AG04450 (cell line): ENCODE data around the gene TMEM255B. TPM values are rescaled to one million over a fixed set of nuclear protein-coding genes. Genes with fewer than 3 reads are reported as not detected.

Experiments
- CTCF ChIA-PET: fragments of 300-600, 350-600 bp; formaldehyde crosslinking; extraction: SDS; loops from one replicate; lab custom pipeline; 2022; ENCODE audit warnings: antibody characterized with exemption, inconsistent platforms; lab: Charles Lee
- POLR2A ChIA-PET: fragments of 350-600 bp; formaldehyde crosslinking; extraction: SDS; loops from one replicate; lab custom pipeline; 2021; ENCODE audit warnings: antibody characterized with exemption, inconsistent platforms; lab: Yijun Ruan, JAX
- DNase-seq: peaks from one replicate; pipeline ENCODE4 v3.0.0-alpha.2; 2011; ENCODE audit warnings: low read depth, low spot score
- H3K27ac ChIP-seq: one replicate; pipeline ENCODE4 v1.5.1; 2012; ENCODE audit warnings: low read depth, low read length, control low read depth
- H3K27me3 ChIP-seq: one replicate; pipeline ENCODE4 v1.6.0; 2012; ENCODE audit warnings: low read length; ENCODE audit not compliant: control insufficient read depth, insufficient read depth
- H3K4me3 ChIP-seq: 2 replicates; pipeline ENCODE4 v1.5.1; 2011; ENCODE audit warnings: mild to moderate bottlenecking, low read depth, low read length, control low read depth
- H3K9me3 ChIP-seq: 2 replicates; pipeline ENCODE4 v1.5.1; 2012; ENCODE audit warnings: low read length; ENCODE audit not compliant: control insufficient read depth, insufficient read depth
- CTCF ChIP-seq: IDR thresholded peaks from 2 replicates; pipeline ENCODE4 v1.5.1; 2011; ENCODE audit warnings: low read depth, low read length, control low read depth, inconsistent platforms
- polyA plus RNA-seq: library from polyadenylated mRNA; depleted of rRNA; stranded (reverse); fragments of >200 nt; gene quantifications from 2 replicates; pipeline ENCODE4 v1.2.3, GENCODE V29; 2011

The TMEM255B gene
- polyA plus RNA-seq, 1 experiment: 4.1 TPM

DNA sequence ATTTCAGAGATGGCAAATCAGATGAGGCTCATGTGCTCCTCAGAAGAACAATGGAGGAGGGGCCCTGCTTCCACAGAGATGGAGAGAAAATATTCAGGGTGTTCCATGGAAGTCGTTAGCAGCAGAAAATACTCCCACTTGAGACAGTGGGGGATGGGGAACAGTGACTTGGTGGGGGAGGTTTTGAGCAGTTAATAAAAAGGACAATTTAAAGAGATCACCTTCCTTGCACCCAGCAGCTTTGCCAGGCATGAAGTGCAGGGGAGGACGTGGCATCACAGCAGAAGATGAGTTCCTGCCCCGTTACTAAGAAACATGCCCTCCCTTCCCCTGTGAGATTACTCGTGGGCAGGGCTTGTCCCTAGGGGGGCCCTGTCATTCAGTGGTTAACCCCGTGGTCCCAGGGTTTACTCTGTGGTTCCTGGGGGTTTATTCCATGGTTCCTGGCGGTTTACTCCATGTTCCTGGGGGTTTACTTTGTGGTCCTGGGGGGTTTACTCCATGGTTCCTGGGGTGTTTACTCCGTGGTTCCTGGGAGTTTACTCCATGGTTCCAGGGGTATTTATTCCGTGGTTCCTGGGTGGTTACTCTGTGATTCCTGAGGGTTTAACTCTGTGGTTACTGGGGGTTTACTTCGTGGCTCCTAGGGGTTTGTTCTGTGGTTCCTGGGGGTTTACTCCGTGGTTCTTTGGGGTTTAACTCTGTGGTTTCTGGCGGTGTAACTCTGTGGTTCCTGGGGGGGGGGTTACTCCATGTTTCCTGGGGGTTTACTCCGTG, 49.2 kb downstream of the TMEM255B start:
- Histone ChIP-seq H3K4me3 (no peak overlapping the region), H3K9me3 (peaks cover 43% of the 10 kb centered on the region), H3K27ac (no peak overlapping the region), H3K27me3 (no peaks in the 10 kb centered on the region)
- DNase-seq: no peak
- ChIA-PET POLR2A (no interaction called here), CTCF (no interaction called here)
- TF ChIP-seq CTCF: no peak

- no peak for TF ChIP-seq CTCF
- no peak for DNase-seq
- Histone ChIP-seq H3K9me3 (peaks cover 43% of the 10 kb centered on the region), H3K27me3 (no peaks in the 10 kb centered on the region), H3K27ac (no peak overlapping the region), H3K4me3 (no peak overlapping the region)
- ChIA-PET CTCF (no interaction called here), POLR2A (no interaction called here)
Measured at GRCh38 chr13:113809934-113810333, 50.9 kb downstream of the TMEM255B start.

DNA sequence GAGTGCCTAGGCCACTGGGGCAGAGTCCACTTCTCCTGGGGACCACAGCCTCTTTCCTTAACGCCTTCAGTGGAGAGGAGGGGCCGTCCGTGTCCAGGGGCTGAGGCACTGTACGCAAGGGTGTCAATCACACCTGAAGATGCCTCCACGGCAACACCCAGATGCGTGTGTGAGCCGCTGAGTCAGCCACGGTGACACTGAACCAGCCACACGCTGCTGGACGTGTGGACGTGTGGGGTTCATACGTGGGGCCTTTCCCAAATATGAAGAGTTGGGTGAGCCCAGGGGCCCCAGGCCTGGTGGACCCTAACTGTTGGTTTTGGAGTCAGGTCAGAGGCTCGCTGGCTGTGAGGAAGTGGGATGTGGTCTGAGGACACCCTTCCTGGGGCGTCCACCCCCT, 51.6 kb downstream of the TMEM255B start:
- no peak for DNase-seq
- Histone ChIP-seq H3K9me3 (peaks cover 43% of the 10 kb centered on the region), H3K27me3 (no peaks in the 10 kb centered on the region), H3K4me3 (no peak overlapping the region), H3K27ac (no peak overlapping the region)
- CTCF ChIA-PET: no interaction called here
- POLR2A ChIA-PET: no interaction called here
- no peak for TF ChIP-seq CTCF

DNA sequence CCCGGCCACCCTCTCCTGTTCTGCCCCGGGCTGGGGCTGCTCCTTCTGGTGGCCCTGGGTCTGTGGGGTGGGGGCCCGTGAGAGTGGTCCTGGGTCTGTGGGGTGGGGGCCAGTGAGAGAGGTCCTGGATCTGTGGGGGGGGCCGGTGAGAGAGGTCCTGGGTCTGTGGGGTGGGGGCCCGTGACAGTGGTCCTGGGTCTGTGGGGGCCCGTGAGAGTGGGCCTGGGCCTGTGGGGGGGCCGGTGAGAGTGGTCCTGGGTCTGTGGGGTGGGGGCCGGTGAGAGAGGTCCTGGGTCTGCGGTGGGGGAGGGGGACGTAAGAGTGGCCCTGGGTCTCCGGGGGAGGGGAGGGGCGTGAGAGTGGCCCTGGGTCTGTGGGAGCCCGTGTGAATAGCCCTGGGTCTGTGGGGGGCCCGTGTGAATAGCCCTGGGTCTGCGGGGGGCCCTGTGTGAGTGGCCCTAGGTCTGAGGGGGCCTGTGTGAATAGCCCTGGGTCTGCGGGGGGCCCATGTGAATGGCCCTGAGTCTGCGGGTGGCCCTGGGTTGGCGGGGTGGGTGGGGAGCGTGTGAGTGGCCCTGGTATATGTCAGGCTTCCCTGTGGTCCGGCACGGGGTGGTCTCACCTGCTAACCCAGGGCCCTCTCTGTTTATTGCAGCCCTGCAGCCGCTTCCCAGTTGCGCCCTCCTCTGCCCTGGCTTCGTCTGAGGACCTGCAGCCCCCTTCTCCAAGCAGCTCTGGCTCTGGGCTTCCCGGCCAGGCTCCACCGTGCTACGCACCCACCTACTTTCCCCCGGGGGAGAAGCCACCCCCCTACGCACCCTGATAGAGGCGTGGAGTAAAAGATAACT, 52.3 kb downstream of the TMEM255B start:
- no peak for DNase-seq
- H3K9me3 ChIP-seq: peaks cover 42% of the 10 kb centered on the region
- ChIA-PET CTCF (no interaction called here), POLR2A (no interaction called here)
- H3K27ac ChIP-seq: no peak overlapping the region
- TF ChIP-seq CTCF: no peak
- H3K27me3 ChIP-seq: no peaks in the 10 kb centered on the region
- H3K4me3 ChIP-seq: no peak overlapping the region
